Measurements from ENCODE around the gene CA5A.
"Not testable (repeated sequence)": the region's sequence is repeated elsewhere in the genome, so short reads cannot be mapped to it uniquely, and the experiment has no call there.

Gene CA5A

DNA sequence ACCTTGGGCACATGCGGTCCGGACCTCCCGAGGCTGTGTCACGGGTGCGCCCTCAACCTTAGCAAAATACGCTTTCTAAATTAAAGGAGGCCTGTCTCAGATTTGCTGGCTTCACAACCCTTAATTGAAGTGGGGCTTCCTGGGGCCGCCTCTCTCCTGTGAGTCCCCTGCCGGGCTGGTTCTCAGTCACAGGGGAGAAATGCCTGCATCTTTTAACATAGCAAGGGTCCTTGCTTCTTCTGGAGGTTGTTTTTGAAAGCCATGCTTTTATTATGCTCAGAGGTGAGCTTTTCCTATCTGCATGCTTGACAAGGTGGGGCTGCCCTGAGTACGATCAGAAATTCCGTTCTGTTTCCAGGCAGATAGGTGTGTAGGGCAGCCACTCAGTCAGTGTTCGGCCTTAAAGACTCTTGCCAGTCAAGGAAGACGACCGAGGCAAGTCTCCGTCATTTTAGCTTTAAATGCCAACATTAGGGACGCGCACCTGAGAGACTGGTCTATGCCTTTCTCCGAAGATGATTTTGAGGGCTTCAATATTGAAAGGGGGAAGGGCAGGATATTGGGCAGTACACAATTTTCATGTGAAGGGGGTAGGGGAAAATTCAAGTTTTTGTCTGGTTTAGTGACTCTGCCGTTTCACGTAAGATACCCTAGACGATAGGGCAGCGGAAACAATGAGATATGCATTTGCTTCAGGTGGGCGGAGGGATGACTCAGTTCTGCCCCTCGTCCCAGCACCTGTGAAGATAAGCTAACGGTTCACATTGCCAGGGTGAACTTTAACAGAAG is 61.5 kb downstream of the CA5A start:
- FAIRE-seq (peak; percentile 44), DNase-seq (ENCODE audit: extremely low spot score, insufficient read length, low read depth) (no peak)

DNA sequence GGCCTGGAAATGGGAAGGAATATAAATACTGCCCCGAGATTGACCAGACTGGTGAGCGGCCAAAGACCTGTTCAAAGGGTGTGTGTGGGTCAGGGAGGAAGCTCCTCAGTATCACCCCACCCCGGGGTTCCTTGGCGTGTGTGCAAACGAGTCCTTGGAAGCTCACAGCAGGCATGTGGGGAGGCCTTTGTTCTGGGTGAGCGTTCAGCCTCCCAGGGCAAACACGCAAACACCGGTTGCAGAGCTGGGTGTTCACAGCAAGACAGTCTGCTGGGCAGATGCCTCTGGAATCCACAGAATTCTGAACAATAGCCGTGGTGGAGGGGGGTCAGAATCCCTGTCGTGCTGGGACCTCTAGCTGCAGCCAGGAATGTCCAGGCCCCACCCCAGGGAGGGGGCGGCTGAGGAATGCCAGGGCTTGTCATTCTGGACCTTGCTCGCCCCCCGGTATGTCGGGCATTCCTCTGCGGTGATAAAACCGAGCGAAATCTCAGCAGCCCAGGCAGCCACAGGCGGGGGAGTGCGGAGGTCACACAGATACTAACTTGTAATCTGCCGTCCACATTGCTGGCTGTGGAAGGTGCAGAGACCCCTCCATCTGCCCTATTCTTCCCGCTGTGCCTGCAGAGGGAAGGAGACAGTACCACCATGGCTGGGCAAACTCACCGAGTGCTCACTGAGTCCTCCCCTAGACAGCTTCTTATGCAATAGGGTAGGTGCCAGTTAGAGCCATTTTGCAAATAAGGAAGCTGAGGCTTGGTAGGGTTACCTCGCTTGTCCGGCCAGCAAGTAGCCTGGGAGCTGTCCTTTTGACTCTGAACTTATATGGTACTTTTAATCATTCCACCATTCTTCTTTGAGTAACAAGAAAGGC is 65.7 kb downstream of the CA5A start:
- not testable (repeated sequence) for DNase-seq (ENCODE audit: extremely low spot score, insufficient read length, low read depth)

DNA sequence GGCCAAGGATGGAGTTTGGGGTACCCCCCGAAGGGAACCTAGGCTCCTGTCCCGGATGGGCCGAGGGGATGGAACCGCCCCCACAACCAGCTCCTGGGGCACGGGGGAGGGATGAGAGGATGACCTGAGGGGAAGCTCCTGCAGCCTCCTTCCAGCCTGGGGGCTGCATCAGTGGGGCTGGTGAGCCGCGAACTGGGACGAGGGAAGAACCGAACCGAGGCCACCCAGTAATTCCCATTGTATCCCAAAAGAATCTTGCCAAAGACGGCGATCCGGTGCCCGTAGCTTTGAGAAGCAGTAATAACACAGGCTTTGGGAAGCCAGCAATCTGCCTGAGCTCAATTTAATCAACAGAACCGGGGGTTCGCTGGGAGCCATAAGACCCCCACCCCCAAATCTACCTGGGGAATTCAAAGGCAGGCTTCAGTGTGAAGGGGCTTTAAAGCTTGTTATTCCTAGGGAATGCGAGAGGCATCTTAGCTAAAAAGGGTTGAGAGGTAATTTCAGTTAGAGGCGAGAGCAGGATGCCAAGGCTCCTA is 66.4 kb downstream of the CA5A start:
- not testable (repeated sequence) for FAIRE-seq; DNase-seq (ENCODE audit: extremely low spot score, insufficient read length, low read depth)

More for the DNA sequence above, 65.7 kb downstream of the CA5A start:
- not testable (repeated sequence) for FAIRE-seq

DNA sequence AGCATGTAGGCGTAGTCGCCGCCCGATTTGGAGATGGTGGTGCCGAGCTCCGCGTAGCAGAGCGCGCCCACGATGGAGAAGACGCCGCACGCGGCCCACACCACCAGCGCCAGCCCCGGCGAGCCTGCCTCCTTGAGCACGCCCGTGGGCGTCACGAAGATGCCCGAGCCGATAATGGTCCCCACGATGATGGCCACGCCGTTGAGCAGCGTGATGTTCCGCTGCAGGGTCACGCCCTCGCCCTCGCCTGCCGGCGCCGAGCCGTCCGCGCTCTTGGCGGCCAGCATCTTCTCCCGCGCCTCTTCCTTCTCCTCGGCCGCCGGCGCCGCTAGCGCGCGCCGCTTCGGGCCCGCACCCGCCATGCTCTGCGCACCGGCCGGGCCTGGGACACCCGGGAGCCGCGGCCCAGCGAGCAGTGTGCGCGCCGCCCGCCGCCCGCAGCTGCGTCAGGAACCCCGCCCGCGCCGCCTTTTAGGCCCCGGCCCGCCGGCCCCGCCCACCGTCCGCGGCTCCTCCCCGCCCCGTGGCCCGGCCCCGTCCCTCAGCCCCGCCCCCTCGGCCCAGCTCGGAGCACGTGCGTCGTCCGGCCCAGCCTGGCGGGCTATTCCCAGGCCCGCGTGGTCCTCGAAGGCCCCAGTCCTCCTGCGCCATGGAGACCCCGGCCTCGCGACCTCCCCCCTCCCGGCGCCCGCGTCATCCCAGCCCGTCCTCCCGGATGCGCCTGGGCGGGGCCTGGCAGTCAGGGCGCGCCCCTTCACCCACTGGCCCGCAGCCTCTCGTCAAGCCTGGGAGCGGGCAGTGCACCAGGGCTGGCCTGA is 67.1 kb downstream of the CA5A start, which contains the start of gene SLC7A5:
TSS of gene SLC7A5 (minus strand) at position 447 of the 818 bp plus-strand sequence. CDS start at position 362, 85 bp downstream.
- not testable (repeated sequence) for DNase-seq (ENCODE audit: extremely low spot score, insufficient read length, low read depth); FAIRE-seq

DNA sequence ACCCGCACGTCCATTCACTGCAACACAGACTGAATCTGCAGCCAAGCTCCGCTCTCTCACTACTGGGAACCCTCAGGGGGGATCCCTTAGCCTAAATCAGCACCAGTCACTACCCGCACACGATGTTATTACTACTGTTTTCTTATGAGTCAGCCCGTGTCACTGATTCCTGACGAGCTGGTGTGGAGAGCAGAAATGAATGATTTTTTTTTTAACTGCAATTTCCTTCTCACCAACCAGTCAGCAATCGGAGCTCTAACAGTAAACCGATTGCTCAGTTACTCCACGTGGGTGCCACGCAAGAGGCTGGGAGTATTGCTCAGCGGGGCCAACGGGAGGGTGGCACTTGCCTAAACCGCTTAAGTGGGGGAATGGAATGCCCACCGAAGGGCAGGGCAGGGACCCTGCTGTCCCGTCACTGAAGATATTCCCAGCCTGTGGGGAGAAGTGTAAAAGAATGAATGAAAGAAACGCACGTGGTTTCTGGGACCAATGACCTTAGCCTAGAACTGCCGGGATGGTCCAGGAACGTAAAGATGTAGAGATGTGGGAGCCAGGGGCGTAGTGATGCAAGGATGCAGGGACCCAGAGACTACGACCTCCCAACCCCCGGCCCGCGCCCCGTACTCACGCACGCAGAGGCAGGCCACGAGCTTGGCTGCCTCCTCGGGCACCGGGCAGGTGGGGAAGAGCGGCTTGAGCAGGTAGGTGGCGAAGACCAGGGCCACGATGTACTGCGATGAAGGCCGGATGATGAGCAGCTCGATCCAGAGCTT is 67.9 kb downstream of the CA5A start:
- not testable (repeated sequence) for FAIRE-seq; DNase-seq (ENCODE audit: extremely low spot score, insufficient read length, low read depth)

DNA sequence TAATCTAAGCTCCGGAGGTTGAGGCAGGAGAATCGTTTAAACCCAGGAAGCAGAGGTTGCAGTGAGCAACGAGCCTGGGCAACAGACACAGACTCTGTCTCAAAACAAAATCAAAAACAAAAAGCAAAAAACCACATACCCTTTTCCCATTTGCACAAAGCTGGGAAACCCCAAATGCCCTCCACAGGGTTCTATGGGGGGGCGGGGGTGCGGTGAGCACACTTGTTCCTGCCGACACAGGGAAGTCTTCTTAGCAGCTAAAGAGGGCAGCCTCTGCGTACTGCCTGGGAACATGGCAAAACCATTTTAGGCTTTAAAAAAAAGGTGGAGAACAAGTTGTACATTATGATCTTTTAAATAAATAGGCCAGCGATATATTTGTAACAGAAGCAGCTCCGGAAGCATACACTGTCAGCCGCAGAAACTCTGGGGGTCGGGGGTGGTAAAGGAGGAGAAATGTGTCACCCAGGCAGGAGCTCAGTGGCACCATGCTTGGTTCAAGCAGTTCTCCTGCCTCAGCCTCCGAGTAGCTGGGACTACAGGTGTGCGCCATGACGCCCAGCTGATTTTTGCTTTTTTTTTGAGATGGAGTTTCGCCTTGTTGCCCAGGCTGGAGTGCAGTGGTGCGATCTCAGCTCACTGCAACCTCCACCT is 70.3 kb downstream of the CA5A start:
- not testable (repeated sequence) for FAIRE-seq; DNase-seq (ENCODE audit: extremely low spot score, insufficient read length, low read depth)

DNA sequence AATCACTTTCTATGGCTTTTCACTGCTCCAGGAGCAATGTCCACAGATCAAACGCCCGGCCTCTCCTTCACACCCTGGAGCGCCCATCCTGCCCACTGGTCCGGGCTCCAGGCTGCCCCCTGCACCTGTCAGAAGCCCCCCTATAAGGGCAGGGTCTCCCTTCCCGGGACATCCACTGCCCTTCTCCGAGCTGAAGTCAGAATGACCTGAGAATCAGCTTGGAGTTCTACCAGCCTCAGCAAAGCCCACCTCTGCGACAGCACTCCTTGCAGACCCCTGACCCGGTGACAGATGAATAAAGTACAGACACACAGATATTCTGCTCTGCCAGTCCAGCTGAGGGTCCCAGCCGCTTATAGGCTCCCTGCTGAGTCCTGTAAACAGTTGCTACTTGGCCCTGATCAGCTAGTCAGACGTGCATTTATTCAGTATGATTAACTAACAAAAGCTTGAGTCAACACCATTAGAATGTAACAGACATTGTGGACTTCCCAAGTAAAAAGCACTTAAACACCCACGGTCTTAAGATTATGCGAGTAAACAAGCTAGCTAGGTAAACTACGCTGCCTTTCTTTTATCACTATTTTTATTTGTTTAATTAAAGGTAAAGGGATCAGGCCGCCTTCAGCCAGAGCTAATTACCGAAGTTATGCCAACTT is 71.9 kb downstream of the CA5A start:
- DNase-seq (ENCODE audit: extremely low spot score, insufficient read length, low read depth) (no peak), FAIRE-seq (no peak)

DNA sequence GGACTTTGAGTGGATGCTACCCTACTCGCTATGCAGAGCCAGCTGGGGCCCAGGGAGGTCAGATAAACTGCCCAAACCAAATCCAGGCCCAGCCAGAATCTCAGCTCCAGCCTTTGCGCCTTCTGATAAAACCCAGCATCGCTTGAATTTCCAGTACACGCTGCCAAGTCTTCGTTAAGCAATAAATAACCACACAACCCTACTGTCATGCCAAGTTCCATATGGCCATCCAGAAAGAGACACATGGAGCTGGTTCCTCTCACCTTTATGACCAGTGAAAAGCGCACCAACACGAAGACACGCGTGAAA is 73.0 kb downstream of the CA5A start:
- DNase-seq (ENCODE audit: extremely low spot score, insufficient read length, low read depth); FAIRE-seq: not testable (repeated sequence)

DNA sequence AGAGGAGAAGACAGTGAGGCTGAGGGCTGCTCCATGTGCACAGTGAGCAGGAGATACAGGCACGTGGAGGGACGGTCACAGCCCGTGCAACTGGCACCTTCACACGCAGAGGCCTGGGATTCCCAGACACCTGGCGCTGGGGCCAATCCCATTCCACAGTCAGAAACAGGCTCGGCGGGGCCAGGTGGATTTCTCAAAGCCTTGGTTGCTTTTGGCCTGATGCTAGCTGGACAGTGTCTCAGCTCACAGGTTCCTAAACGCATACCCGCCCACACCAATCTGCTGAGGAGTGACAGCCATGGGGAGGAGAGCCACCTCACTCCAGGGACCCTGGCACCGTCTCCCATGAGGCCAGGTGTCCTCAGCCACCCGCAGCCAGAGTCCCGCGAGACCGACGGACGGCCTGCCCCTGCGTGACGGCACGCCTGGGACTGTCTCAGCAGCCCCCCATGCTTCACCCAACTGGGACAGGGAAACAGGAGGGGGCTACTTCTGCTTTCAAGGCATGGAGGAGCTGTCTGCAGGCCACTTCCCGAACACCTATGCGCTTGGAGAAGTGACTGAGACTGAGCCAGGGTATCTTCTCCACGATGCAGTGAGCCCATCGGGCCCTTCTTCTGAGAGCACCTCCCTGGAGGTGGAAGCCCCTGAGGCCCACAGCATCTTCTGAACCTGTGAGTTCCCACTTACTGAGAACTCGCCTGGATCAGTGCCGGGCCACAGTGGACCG is 73.6 kb downstream of the CA5A start:
- not testable (repeated sequence) for DNase-seq (ENCODE audit: extremely low spot score, insufficient read length, low read depth); FAIRE-seq

DNA sequence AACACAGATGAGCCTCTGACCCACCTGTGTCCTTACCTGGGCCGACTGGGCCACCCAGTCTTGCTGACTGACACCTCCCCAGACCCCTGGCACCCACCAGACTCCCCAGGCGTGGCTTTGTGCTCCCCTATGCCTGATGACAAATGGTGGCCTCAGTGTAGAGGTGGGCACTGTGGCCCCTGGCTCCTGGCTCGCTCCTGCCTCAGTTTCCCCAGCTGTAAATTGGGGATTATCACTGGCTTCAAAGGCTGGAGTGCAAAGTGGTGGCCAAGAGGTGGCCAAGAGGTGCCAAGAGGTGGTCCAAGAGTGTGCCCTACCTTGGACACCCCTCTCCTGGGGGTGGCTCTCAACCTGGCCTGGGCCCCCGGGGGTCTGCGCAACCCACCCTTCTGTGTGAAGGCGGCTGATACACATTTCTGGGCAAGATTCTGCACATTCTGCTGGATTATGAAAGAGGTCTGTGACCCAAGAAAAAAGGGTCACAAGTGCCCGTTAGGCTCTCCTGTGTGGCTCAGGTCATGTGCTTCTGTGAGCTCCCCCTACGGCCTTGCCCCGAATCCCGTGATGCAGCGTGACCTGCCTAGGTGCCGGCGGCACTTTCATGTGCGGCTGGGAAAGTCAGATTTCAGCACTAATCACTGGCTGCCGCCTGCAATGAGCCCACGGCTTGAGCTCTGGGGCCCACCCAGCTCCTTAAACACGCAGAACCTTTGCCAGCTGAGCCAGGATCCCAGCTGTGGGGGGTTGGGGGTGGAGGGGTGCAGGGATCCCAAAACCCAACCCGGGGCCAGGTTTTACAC is 74.8 kb downstream of the CA5A start:
- FAIRE-seq; DNase-seq (ENCODE audit: extremely low spot score, insufficient read length, low read depth): not testable (repeated sequence)

DNA sequence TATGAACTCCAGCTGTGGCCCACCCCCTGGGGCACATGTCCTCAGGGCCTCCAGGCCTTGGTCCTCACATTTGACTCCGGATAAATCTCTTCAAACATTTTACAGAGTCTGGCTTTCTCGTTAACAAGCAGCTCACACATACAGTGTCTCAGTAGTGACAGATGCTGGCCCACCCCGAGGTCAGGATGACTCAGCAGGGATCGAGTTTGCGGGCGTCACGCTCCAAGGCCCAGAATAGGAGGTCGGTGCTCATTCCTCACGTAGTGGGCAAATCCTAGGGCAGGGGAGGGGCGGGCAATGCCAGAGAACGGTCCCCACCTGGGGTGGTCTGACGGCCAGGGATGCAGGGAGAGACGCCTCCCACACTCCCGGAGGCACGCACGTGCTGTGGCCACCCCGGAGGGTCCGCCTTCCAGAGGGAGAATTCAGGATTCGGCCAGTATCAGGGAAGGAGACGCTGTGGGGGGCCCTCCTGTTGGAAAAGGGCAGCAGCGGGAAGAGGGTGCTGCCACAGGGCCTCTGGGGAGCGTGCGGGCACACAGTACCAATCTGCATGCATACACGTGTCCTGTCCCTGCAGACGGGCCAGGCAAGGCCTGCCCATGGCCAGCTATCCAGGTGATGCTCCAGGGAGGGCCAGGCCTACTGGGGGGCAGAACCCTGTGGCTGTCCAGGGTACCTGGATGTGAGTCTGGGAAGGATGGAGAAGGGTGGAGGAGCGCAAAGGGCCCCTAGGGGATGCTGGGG is 75.6 kb downstream of the CA5A start:
- no peak for DNase-seq (ENCODE audit: extremely low spot score, insufficient read length, low read depth)
- no peak for FAIRE-seq

DNA sequence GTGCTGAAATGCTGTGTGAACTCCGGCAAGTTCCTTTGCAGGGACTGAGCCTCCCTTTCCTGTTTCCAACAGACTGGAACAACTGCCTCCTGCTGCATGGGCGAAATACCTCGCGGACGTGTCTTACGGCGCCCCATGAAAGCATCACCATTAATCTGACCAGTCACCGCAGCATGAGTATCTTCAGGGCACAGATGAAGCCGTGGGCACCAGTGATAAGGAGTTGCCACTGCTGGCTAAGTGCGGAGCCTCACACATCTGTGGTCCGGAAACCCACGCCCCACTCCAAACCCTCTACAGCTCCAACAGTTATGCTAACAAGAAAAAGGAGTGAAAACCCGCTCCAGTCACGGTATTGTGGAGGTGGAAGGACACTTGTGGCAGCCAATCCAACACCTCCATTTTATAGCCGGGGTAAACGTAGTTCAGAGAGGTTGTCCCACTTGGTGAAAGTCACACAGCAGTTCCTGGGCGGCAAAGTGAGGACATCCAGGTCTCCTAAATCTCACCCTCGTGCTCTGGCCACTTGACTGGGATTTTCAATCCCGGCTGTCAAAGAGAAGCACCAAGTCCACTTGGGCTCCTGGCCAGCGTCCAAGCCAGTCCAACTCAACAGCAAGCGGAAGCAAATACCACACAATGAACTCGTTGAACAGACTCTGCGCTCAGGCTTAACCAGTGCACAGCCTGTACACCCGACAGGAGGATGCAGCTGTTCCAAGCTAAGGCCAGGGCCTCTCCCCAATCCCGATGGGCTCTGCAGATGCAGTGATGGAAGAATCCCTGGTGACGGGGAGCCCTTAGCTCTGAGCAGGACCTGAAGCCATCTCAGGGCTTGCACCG is 78.0 kb downstream of the CA5A start:
- FAIRE-seq: not testable (repeated sequence)

DNA sequence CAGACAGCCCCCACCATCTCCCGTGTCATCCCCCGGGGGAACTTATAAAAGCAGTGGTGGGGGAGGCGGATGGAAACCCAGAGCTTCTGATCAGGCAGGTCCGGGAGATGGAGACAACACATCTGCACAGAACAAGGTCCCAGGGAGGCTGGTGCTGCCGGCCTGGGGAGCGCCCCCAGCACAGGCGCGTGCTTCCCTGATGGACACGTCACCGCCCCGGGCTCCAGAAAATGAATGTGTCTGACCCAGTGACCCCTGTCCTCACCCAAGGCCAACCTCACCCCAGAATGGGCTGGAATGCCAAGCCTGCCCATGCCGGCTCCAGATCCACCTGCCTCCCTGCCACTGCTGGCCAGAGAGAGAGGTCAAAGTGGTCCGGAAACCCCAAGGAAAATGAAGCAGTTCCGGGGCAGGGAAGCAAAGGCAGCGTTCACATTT is 79.5 kb downstream of the CA5A start:
- DNase-seq (ENCODE audit: extremely low spot score, insufficient read length, low read depth) (no peak), FAIRE-seq (no peak)

More for the DNA sequence above, 78.0 kb downstream of the CA5A start:
- not testable (repeated sequence) for DNase-seq (ENCODE audit: extremely low spot score, insufficient read length, low read depth)

DNA sequence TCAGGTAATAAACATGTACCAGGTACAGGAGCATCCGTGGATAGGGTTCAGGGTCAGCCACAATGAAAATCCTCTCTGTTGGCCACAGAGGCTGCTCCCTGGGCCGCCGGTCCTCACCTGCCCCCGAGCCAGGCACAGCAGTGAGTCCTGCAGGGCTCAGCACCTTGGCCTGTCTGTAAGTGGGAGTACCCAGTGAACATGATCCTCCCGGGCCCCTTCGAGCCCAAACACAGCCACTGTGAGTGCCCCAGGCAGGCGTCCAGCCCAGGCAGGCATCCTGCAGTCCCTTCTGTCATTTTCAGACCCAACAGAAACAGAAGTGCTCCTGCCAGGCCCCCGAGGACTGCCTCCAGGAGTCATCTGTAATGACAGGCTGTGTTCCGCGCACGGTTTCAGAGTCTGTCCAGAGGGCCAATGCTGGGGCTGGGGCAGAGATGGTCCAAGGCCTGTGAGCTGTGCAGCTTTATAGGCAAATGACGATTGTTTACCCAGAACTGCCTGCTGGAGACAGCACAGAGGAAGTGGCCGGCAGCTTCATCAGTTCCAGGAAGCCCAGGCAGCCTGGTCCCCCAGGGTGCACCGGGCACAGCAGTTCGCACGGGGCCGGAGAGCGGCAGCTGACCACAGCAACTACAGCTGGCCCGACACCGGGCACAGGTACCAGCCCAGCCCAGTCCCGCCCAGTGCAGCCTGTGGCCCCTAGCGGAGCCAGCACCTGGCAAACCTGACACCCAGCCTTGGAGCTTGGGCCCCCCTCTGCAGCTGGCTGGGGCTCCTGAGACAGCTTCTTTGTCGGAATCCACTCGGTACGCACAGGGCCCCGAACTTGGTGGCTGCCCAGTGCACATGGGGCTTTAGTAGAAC is 80.2 kb downstream of the CA5A start:
- no peak for FAIRE-seq
- no peak for DNase-seq (ENCODE audit: extremely low spot score, insufficient read length, low read depth)
